Caco-2 (cell line): ENCODE data around the gene ZSWIM9. TPM values are rescaled to one million over a fixed set of nuclear protein-coding genes. Genes with fewer than 3 reads are reported as not detected.
"Not testable (repeated sequence)": the region's sequence is repeated elsewhere in the genome, so short reads cannot be mapped to it uniquely, and the experiment has no call there.

ENCODE experiments used
- BruUV-seq: library from RNA; stranded (reverse); fragments of 400-500 nt; replicated peaks from 2 replicates; lab custom pipeline; 2021; lab: Mats Ljungman, UMichigan
- CTCF ChIA-PET: fragments of 300-600 bp; sonication (Branson Sonifier 250); formaldehyde crosslinking; loops from one replicate; lab custom pipeline; 2022; ENCODE audit warnings: antibody characterized with exemption; lab: Charles Lee
- POLR2A ChIA-PET: fragments of 300-600 bp; sonication (Branson Sonifier 250); formaldehyde crosslinking; loops from one replicate; lab custom pipeline; 2022; ENCODE audit warnings: antibody characterized with exemption; lab: Charles Lee
- DNase-seq, 2 experiments: peaks; one replicate each; pipeline versions ENCODE4 v3.0.0 to v3.0.0-alpha.2; 2020 to 2022
- H3K27me3 ChIP-seq: replicated peaks from 2 replicates; pipeline ENCODE4 v1.6.0; 2011; ENCODE audit warnings: low read length; ENCODE audit not compliant: control insufficient read depth, insufficient read depth
- H3K36me3 ChIP-seq: 2 replicates; pipeline ENCODE4 v1.5.1; 2011; ENCODE audit warnings: low read length; ENCODE audit not compliant: control insufficient read depth, insufficient read depth
- H3K4me1 ChIP-seq: fragments of 250-450 bp; sonication (Bioruptor Pico); 2 replicates; pipeline ENCODE4 v1.5.1; 2020; ENCODE audit warnings: mild to moderate bottlenecking
- H3K4me3 ChIP-seq: 2 replicates; pipeline ENCODE4 v1.5.1; 2011; ENCODE audit warnings: low read depth, mild to moderate bottlenecking, control low read depth, low read length
- H3K9me3 ChIP-seq: fragments of 250-450 bp; sonication (Bioruptor Pico); 2 replicates; pipeline ENCODE4 v1.5.1; 2020; ENCODE audit warnings: mild to moderate bottlenecking, moderate library complexity
- H3K27ac Mint-ChIP-seq: one replicate; pipeline ENCODE4 v1.8.0; 2022; ENCODE audit warnings: mixed read lengths; ENCODE audit not compliant: unreplicated experiment
- H3K27me3 Mint-ChIP-seq: one replicate; pipeline ENCODE4 v1.8.0; 2022; ENCODE audit warnings: mixed read lengths; ENCODE audit not compliant: insufficient read depth, unreplicated experiment
- H3K36me3 Mint-ChIP-seq: one replicate; pipeline ENCODE4 v1.8.0; 2022; ENCODE audit warnings: mild to moderate bottlenecking, mixed read lengths; ENCODE audit not compliant: insufficient read depth, unreplicated experiment
- H3K4me1 Mint-ChIP-seq: one replicate; pipeline ENCODE4 v1.8.0; 2022; ENCODE audit warnings: low read depth, mixed read lengths; ENCODE audit not compliant: unreplicated experiment
- H3K4me3 Mint-ChIP-seq: one replicate; pipeline ENCODE4 v1.8.0; 2022; ENCODE audit warnings: mild to moderate bottlenecking, moderate library complexity, mixed read lengths; ENCODE audit not compliant: unreplicated experiment
- H3K9me3 Mint-ChIP-seq: one replicate; pipeline ENCODE4 v1.8.0; 2022; ENCODE audit warnings: mixed read lengths; ENCODE audit not compliant: unreplicated experiment
- CTCF ChIP-seq, 2 experiments: fragments of 200-600 bp in 1 of 2; IDR thresholded peaks; 1 replicate in 1 of 2; 2 replicates in 1 of 2; pipeline versions ENCODE4 v1.5.1 to v1.8.0; 2011 to 2022; ENCODE audit warnings: antibody characterized with exemption in 1 of 2, control low read depth in 1 of 2, inconsistent platforms in 1 of 2, low read depth in 1 of 2, low read length in 1 of 2, mild to moderate bottlenecking in 1 of 2, moderate library complexity in 1 of 2; ENCODE audit not compliant: insufficient read depth in 1 of 2, severe bottlenecking in 1 of 2, unreplicated experiment in 1 of 2
- intact Hi-C: fragments of 100-400 bp; cut with micrococcal nuclease; formaldehyde crosslinking; loops from one replicate; pipeline ENCODE4 v1.10.0; 2022; ENCODE audit not compliant: unreplicated experiment
- total RNA-seq: library from RNA; stranded (reverse); gene quantifications from 2 replicates; pipeline ENCODE4 v1.2.3, GENCODE V29; 2022

Gene ZSWIM9
- total RNA-seq, 1 experiment from 2014 or later = 4.9 TPM

GRCh38 chr19:48239120-48239519, 68.6 kb downstream of the ZSWIM9 start:
- ChIA-PET POLR2A (no interaction called here), CTCF (no interaction called here)
- H3K36me3 ChIP-seq = no peaks in the 10 kb centered on the region
- peaks cover 4% of the 10 kb centered on the region for H3K36me3 Mint-ChIP-seq
- H3K4me1 Mint-ChIP-seq = no peaks in the 10 kb centered on the region
- intact Hi-C loops = no loop called here
- no peak for DNase-seq
- no peaks in the 10 kb centered on the region for H3K27me3 Mint-ChIP-seq
- H3K4me3 ChIP-seq = no peak overlapping the region
- no peak overlapping the region for H3K27ac Mint-ChIP-seq
- no peaks in the 10 kb centered on the region for H3K9me3 ChIP-seq
- no peaks in the 10 kb centered on the region for H3K9me3 Mint-ChIP-seq
- no peaks in the 10 kb centered on the region for H3K4me1 ChIP-seq
- H3K27me3 ChIP-seq = no peaks in the 10 kb centered on the region
- BruUV-seq = no TSS peak
- no peak for TF ChIP-seq CTCF (IDR thresholded peaks at IDR 0.05; ENCODE audit: insufficient read depth in 1 of 2, low read depth in 1 of 2, low read length in 1 of 2, severe bottlenecking in 1 of 2, unreplicated experiment in 1 of 2)
- H3K4me3 Mint-ChIP-seq = no peak overlapping the region

- no peaks in the 10 kb centered on the region for H3K9me3 Mint-ChIP-seq
- no peaks in the 10 kb centered on the region for H3K4me1 ChIP-seq
- H3K36me3 ChIP-seq = no peaks in the 10 kb centered on the region
- H3K9me3 ChIP-seq = no peaks in the 10 kb centered on the region
- no peak overlapping the region for H3K4me3 ChIP-seq
- TF ChIP-seq CTCF (IDR thresholded peaks at IDR 0.05; ENCODE audit: insufficient read depth in 1 of 2, low read depth in 1 of 2, low read length in 1 of 2, severe bottlenecking in 1 of 2, unreplicated experiment in 1 of 2) = no peak
- no peaks in the 10 kb centered on the region for H3K27me3 ChIP-seq
- no peaks in the 10 kb centered on the region for H3K27me3 Mint-ChIP-seq
- BruUV-seq = no TSS peak
- intact Hi-C loops = no loop called here
- H3K27ac Mint-ChIP-seq = no peak overlapping the region
- ChIA-PET CTCF (no interaction called here), POLR2A (no interaction called here)
- no peak overlapping the region for H3K4me3 Mint-ChIP-seq
- no peak for DNase-seq
- peaks cover 4% of the 10 kb centered on the region for H3K36me3 Mint-ChIP-seq
- no peaks in the 10 kb centered on the region for H3K4me1 Mint-ChIP-seq
Measured at GRCh38 chr19:48239582-48240141, 69.2 kb downstream of the ZSWIM9 start.

GRCh38 chr19:48241771-48242170, 71.3 kb downstream of the ZSWIM9 start:
- H3K4me3 Mint-ChIP-seq, H3K27ac Mint-ChIP-seq, H3K4me3 ChIP-seq, H3K4me1 Mint-ChIP-seq, intact Hi-C loops, H3K4me1 ChIP-seq, H3K9me3 ChIP-seq, H3K27me3 ChIP-seq, H3K36me3 Mint-ChIP-seq, H3K36me3 ChIP-seq, BruUV-seq, H3K27me3 Mint-ChIP-seq, H3K9me3 Mint-ChIP-seq, POLR2A ChIA-PET, CTCF ChIA-PET, DNase-seq: not testable (repeated sequence)

- Mint-ChIP-seq H3K27ac (no peak overlapping the region), H3K27me3 (no peaks in the 10 kb centered on the region), H3K4me1 (no peaks in the 10 kb centered on the region), H3K9me3 (no peaks in the 10 kb centered on the region), H3K4me3 (no peak overlapping the region), H3K36me3 (peaks cover 4% of the 10 kb centered on the region)
- Histone ChIP-seq H3K27me3 (no peaks in the 10 kb centered on the region), H3K36me3 (no peaks in the 10 kb centered on the region), H3K4me1 (no peaks in the 10 kb centered on the region), H3K9me3 (no peaks in the 10 kb centered on the region), H3K4me3 (no peak overlapping the region)
- ChIA-PET CTCF (no interaction called here), POLR2A (no interaction called here)
- intact Hi-C loops = no loop called here
- DNase-seq = no peak
- BruUV-seq = no TSS peak
- no peak for TF ChIP-seq CTCF (IDR thresholded peaks at IDR 0.05; ENCODE audit: insufficient read depth in 1 of 2, low read depth in 1 of 2, low read length in 1 of 2, severe bottlenecking in 1 of 2, unreplicated experiment in 1 of 2)
Measured at GRCh38 chr19:48244281-48244680, 73.8 kb downstream of the ZSWIM9 start.
